ENCODE measurements around the gene UGDH. TPM values are rescaled to one million over a fixed set of nuclear protein-coding genes. Genes with fewer than 3 reads are reported as not detected.

The UGDH gene
- total and polyA plus RNA-seq, 2 of the 8 experiments (the other 6 are each of a cell fraction or from before 2014, with no cell fraction given) = 32.0 to 128 TPM

- no peak for TF ChIP-seq HDAC6 (IDR thresholded peaks at IDR 0.05; ENCODE audit: low read depth, low read length)
- no peak for TF ChIP-seq SP4 (IDR thresholded peaks at IDR 0.05; ENCODE audit: low read length)
- TF ChIP-seq KDM5A (IDR thresholded peaks at IDR 0.05; ENCODE audit: low read length) = no peak
- no peak for TF ChIP-seq BACH1 (IDR thresholded peaks at IDR 0.05; ENCODE audit: low read length)
- TF ChIP-seq USF2 (IDR thresholded peaks at IDR 0.05; ENCODE audit: low read length) = no peak
- TF ChIP-seq RFX5 (IDR thresholded peaks at IDR 0.05; ENCODE audit: borderline replicate concordance, low read depth, low read length) = no peak
- TF ChIP-seq TAF7 (optimal IDR thresholded peaks at IDR 0.05; ENCODE audit: borderline replicate concordance, low read depth, low read length) = no peak
- no peak for TF ChIP-seq PHF8 (conservative IDR thresholded peaks at IDR 0.05; ENCODE audit: low read depth, low read length)
- TF ChIP-seq SP2 (IDR thresholded peaks at IDR 0.05; ENCODE audit: low read length) = no peak
Observed at GRCh38 chr4:39525822-39526690, 1.2 kb downstream of the UGDH start (continued).

All from H1 (cell line).